Stimulated activated CD4-positive, alpha-beta T cell treated with anti-CD3 and anti-CD28 coated beads, TNF-alpha, amount 100 ng/mL, for 1 hour (primary cell): ENCODE measurements around the gene PABPN1L.

ENCODE experiments used
- DNase-seq, 3 donors: peaks; one replicate each; pipeline ENCODE4 v3.0.0-alpha.2; 2020; ENCODE audit warnings: low read depth in 3 of 3, low spot score in 1 of 3

Gene PABPN1L

DNA sequence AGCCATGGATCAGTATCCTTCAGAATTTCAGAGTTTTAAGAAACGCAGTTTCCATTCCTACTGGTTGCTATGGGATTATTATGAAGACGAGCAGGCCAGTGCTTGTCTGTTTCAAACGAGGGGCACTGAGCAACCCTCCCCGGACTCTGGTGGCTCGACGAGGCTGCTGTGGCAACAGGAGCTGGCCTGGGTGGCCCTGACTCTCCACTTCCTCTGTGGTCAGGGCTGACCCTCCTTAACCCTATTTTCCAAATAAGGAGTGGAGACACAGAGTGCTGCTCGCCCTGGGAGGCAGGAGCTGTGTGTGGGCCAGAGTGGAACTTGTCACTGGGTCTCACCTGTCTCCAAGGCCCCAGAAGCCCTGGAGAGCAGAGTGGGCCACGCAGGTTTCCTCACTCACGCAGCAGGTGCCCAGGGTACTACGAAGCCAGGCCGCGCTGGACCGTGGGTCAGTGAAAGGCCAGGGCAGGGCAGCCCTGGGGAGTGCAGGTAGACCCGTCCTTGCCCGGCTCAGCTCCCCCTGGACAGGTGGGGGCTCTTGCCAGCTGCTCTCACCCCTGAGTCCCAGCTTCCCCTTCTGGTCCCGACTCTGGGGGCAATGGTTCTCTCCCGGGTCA, 13.0 kb downstream of the PABPN1L start:
- DNase-seq, result no peak

DNA sequence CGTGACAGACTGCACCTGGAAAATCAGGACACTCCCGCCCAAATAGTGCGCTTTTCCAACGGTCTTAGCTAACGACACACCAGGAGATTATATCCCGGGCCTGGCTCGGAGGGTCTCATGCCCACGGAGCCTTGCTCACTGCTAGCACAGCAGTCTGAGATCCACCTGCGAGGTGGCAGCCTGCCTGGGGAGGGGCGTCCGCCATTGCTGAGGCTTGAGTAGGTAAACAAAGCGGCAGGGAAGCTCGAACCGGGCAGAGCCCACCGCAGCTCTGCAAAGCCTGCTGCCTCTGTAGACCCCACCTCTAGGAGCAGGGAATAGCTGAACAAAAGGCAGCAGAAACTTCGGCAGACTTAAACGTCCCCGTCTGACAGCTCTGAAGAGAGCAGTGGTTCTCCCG, 14.8 kb downstream of the PABPN1L start:
- no peak for DNase-seq

- no peak for DNase-seq
Observed at GRCh38 chr16:88850531-88851199, 15.8 kb downstream of the PABPN1L start.

DNA sequence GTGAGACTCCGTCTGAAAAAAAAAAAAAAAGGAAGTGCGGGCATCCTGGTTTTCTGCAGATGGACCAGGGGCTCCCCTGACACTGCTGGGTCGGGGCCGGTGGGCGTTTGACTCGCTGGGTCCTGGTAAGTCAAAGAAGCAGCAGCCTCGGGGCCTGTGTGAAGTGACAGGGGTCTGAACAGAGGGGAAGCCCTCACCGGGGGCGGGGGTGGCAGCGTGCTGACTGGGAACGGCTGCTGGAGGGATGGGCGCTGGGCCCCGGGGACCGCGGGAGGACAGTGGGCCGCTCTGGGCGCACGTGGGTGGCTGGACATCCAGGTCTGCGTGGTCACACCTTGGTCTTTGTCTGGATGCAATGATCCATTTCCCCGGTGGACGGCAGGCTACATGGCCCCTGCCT, 17.9 kb downstream of the PABPN1L start:
- DNase-seq, result no peak

GRCh38 chr16:88847654-88848053, 18.8 kb downstream of the PABPN1L start:
- no peak for DNase-seq

DNA sequence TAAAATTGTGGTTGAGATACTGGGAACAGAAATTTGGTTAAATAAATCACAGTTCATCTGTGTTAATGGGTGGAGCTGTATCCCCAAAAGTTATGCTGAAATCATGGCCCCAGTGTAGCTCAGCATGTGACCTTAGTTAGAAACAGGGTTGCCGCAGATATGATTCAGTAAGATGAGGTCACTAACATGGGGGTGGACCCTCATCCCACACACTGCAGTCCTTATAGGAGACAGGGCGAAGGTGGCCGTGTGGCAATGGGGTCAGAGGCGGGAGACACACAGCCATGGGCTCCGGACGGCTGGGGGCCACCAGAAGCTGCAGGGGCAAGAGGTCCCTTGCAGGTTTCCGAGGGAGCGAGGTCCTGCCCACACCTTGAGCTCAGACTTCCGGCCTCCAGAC, 20.4 kb downstream of the PABPN1L start:
- no peak for DNase-seq

DNA sequence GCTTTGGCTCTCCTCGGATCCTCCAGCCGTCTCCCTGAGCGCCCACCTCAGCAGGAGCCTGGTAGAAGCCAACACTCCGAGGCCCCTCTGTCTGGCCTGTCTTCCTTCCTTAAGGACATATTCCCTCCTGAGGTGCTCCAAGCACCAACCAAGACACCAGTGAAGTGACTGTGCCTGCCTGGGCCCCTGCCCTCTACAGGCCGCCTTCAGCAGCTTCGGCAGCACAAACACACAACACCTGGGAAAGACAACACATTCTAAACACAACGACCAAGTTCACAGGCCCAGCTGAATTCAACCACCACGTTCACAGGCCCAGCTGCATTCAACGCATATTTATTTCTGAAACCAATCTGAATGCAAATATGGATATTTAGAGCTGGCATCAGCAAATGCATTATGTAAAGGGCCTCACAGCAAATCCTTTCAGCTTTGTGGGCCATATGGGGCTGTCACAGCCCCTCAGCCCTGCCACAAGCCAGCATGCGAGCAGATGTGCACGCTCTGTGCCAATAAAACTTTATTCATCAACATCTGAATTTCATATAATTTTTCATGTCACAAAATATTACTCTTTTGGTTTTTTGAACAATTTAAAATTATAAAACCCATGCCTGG, 21.9 kb downstream of the PABPN1L start:
- DNase-seq, result no peak

- DNase-seq, result no peak
Observed at GRCh38 chr16:88843256-88843655, 23.2 kb downstream of the PABPN1L start.

DNA sequence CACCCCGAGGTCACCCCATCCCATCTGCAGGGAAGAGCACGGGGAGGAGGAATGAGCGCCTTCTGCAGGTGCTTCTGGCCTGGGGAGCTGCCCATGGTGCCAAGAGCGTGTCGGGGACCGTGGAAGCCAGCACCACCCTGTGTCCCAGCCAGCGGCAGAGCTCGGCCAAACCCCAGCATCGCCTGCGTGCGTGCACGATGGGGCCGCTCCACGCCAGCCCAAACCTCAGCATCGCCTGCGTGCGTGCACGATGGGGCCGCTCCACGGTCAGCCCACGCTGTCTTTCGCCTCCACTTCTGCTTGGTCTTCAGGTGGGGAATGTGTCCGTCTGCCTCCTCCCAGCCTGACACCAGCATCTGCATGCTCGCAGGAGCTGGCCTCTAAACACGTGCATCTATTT, 23.7 kb downstream of the PABPN1L start:
- DNase-seq, result no peak

DNA sequence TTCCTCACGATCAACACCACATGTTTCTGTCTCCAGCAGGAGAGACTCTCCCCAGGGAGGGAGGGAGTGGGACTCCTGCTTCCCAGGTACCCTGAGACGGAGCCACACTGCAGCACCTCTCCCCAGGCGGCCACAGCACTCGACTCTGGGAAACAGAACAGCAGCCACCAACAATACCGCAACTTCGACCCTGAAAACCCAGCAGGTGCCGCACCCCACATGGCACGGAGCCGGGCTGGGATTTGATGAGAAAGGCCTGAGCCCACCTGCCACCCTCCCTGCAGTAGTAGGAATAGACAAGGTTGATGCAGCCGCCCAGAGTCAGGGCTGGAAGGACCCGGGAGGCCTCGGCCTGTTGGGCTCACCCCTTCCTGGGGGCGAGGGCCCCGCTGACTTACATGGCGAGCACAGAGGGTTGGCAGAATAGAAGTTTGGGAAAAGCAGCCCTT, 24.1 kb downstream of the PABPN1L start:
- DNase-seq, result no peak

DNA sequence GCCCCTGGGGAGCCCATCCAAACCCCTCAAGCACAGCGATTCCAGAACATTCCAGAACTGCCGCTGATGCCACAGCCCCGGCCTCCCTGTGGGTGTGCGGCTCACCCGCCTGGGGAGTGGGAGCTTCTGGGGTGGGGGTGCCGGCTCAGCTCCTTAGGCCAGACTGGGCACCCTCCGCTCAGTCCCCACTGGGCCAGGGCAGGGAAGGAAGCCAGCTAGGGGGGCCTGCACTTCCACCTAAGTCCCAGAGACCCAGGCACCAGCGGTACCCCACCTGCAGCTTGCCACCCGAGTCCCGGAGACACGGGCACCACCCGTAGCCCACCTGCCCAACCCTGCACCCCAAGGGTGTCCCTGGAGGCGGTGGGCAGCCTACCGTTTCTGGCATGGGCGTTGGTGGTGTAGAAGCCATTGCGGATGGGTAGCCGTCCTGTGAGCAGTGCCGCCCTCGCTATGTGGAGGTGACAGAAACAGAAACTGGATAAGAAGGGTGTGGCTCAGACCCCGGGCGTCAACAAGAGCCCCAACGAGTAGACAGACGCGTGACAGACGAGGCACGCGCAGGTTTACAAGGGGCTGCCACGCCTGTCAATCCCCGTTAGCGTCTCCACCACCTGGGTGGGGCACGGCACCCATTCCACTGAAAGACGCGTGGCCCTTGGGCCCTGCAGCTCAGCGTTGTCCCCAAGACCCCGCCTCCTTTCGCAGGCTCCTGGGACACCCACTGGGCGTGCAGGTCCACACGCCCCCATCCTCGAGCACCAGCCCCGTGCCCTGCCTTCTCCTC, 24.7 kb downstream of the PABPN1L start:
- DNase-seq, result no peak

GRCh38 chr16:88840600-88841215, 25.8 kb downstream of the PABPN1L start:
- DNase-seq, result no peak

DNA sequence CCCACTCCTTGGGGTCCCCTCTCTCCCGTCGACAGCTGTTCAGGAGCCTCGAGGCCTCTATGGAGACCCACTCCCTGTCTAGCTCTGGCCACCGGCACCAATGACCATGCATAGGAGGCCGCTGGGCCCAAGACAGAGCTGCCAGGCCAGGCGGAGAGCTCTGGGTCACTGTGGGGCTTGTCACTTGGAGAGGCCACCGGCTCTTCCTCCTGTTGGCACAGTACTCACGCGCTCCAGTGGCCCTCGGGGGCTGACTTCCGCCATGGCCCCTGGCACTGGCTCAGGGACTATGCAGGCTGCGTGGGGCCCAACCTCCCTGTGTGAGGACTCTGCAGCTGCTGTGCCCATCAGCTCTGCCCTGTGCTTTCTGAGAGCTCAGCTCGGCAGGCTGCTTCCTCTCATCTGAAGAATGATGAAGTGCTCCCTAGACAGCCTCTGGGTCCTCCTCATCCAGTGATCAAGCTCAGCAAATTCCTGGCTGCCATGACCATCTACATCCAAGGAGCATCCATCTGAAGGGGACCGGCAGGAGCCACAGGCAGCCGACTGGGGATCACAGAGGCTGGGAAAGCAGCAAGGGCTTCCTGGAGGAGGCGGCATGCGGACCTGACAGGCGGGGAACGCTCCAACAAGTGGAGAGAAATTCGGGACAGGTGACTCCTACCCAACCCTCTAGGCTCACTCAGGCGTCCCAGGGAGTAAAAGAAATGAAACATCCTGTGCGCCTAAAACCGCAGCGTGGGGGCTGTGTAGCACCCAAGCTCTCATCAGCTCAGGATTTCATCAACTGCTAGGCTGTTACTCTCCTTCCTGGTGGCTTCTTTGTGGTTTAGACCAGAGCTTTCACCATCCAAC, 26.5 kb downstream of the PABPN1L start:
- no peak for DNase-seq

GRCh38 chr16:88839026-88839529, 27.4 kb downstream of the PABPN1L start:
- DNase-seq, result no peak

- DNase-seq, result no peak
Observed at GRCh38 chr16:88838566-88838965, 27.9 kb downstream of the PABPN1L start.

DNA sequence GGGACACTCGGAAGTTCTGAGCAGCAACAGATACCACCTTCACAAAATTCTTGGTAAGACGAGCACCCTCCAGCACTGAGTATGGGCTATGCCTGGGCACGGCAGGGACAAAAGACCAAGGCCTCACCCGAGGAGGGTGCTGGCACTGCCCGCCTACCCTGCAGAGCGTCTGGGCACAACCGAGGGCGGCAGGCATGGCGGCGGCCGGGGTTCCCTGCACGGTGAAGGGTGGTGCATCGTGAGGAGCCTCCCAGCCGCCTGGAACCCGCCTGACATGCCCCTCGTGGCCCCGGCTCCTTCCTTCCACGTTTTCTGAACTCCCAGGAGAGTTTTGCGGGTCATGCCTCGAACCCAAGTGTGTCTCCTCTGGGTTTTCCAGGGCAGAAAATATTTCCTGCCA, 28.7 kb downstream of the PABPN1L start:
- no peak for DNase-seq

DNA sequence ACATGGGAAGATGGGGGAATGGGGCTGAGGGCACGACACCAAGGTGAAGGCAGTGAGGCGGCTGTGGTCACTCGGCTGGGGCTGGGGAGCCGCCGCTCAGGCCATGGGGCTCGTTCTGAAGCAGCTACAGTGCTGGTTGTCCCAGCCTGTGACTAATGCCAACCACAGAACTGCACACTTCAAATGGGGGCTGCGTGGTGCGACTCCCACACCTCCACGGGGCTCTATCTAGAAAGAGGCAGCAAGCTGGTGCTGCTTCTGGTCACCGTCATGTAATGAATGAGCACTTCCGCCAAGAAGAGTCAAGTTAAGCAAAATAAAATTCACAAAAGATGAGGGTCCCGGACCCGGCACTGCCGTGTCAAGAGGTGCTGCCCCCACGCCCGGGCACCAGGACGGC, 29.7 kb downstream of the PABPN1L start:
- no peak for DNase-seq

DNA sequence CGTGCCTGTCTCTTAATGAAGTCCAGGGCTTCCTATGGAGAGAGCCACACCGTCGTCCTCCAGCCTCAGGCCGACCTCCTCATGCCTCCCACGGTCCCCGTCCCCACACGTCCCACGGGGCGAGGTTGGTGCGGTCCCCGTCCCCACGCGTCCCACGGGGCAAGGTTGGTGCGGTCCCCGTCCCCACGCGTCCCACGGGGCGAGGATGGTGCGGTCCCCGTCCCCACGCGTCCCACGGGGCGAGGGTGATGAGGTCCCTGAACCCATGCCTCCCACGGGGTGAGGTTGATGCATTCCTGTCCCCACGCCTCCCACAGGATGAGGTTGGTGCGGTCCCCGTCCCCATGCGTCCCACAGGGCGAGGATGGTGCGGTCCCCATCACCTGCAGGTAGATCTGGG, 30.6 kb downstream of the PABPN1L start:
- no peak for DNase-seq

- no peak for DNase-seq
Observed at GRCh38 chr16:88835383-88835782, 31.1 kb downstream of the PABPN1L start.

GRCh38 chr16:88834670-88835069, 31.8 kb downstream of the PABPN1L start:
- DNase-seq, result no peak
